ENCODE results near the gene GPR3. TPM values are rescaled to one million over a fixed set of nuclear protein-coding genes. Genes with fewer than 3 reads are reported as not detected.

GPR3 gene
- total and polyA plus RNA-seq, 10 of the 15 experiments (the other 5 are each of a cell fraction or from before 2014, with no cell fraction given) = 0.33 to 1.4 (median 0.63) TPM; not detected in 3

- TF ChIP-seq PRDM15 (CRISPR knock-in tag; IDR thresholded peaks at IDR 0.05) (no peak), BHLHE40 (IDR thresholded peaks at IDR 0.05; ENCODE audit: borderline replicate concordance in 1 of 2, low read depth in 2 of 2, low read length in 1 of 2) (no peak), ZZZ3 (IDR thresholded peaks at IDR 0.05; ENCODE audit: control insufficient read depth, insufficient read length, low read depth) (no peak), CEBPZ (IDR thresholded peaks at IDR 0.05; ENCODE audit: low read depth, low read length) (no peak), POU2F2 (IDR thresholded peaks at IDR 0.05; ENCODE audit: borderline replicate concordance, low read depth, low read length) (no peak)
Observed at GRCh38 chr1:27394925-27395324, 2.5 kb downstream of the GPR3 start (continued).
